ENCODE measurements around the gene PERM1.
"Not testable (repeated sequence)": the region's sequence is repeated elsewhere in the genome, so short reads cannot be mapped to it uniquely, and the experiment has no call there.

PERM1 gene

DNA sequence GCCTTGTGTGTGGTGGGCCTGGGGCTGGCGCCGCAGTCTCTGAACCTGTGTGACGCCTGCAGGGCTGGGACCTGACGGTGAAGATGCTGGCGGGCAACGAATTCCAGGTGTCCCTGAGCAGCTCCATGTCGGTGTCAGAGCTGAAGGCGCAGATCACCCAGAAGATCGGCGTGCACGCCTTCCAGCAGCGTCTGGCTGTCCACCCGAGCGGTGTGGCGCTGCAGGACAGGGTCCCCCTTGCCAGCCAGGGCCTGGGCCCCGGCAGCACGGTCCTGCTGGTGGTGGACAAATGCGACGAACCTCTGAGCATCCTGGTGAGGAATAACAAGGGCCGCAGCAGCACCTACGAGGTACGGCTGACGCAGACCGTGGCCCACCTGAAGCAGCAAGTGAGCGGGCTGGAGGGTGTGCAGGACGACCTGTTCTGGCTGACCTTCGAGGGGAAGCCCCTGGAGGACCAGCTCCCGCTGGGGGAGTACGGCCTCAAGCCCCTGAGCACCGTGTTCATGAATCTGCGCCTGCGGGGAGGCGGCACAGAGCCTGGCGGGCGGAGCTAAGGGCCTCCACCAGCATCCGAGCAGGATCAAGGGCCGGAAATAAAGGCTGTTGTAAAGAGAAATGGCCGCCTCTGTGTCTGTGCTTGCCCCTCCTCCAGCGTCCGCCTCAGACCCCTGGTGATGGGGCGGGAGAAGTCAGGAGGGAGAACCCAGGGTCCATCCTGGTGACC lies 32.2 kb upstream of the PERM1 start:
- Histone ChIP-seq H3K36me3 (ENCODE audit: control insufficient read depth, insufficient read depth, low read length) (no peaks in the 10 kb centered on the region), H3K4me1 (ENCODE audit: control insufficient read depth, insufficient read depth, low read length) (peaks cover 16% of the 10 kb centered on the region; the same call in 1 of the 2 replicates), H3K27ac (ENCODE audit: low read depth, low read length) (no peak overlapping the region), H3K4me3 (ENCODE audit: low read depth, low read length) (peak overlapping the region; percentile 77), H3K9ac (ENCODE audit: low read depth, low read length) (peak overlapping the region; percentile 64; the same call in 1 of the 2 replicates), H3K9me3 (ENCODE audit: control insufficient read depth, insufficient read depth, low read length) (no peaks in the 10 kb centered on the region), H3K27me3 (ENCODE audit: control insufficient read depth, insufficient read depth, low read length) (no peaks in the 10 kb centered on the region)

GRCh38 chr1:1013105-1013921 lies 31.4 kb upstream of the PERM1 start, which contains the start of gene ISG15:
ISG15 (plus strand) TSS chr1:1013497; CDS start chr1:1013574, 77 bp downstream.
- no peaks in the 10 kb centered on the region for H3K9me3 ChIP-seq (ENCODE audit: control insufficient read depth, insufficient read depth, low read length)
- peak within 1 kb of the TSS; percentile 64 for H3K9ac ChIP-seq (ENCODE audit: low read depth, low read length)
- H3K27ac ChIP-seq (ENCODE audit: low read depth, low read length), result peak within 1 kb of the TSS; percentile 86
- peak within 1 kb of the TSS; percentile 77 for H3K4me3 ChIP-seq (ENCODE audit: low read depth, low read length)
- peaks cover 16% of the 10 kb centered on the region; the same call in 1 of the 2 replicates for H3K4me1 ChIP-seq (ENCODE audit: control insufficient read depth, insufficient read depth, low read length)
- no peaks in the 10 kb centered on the region for H3K27me3 ChIP-seq (ENCODE audit: control insufficient read depth, insufficient read depth, low read length)
- no peaks in the 10 kb centered on the region for H3K36me3 ChIP-seq (ENCODE audit: control insufficient read depth, insufficient read depth, low read length)

DNA sequence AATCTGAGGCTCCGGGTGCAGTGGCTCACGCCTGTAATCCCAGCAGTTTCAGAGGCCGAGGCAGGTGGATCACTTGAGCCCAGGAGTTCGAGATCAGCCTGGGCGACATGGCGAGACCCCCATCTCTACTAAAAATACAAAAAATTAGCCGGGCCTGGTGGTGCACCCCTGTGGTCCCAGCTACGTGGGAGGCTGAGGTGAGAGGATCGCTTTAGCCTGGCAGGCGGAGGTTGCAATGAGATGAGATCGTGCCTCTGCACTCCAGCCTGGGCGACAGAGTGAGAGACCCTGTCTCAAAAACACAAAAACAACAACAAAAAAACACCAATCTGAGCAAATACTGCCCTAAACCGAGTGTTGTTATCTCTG lies 30.8 kb upstream of the PERM1 start:
- H3K4me1 ChIP-seq (ENCODE audit: control insufficient read depth, insufficient read depth, low read length), result peaks cover 16% of the 10 kb centered on the region; the same call in 1 of the 2 replicates
- H3K4me3 ChIP-seq (ENCODE audit: low read depth, low read length), result peak overlapping the region; percentile 77
- peak overlapping the region; percentile 86 for H3K27ac ChIP-seq (ENCODE audit: low read depth, low read length)
- peak overlapping the region; percentile 53; the same call in 1 of the 2 replicates for H3K9ac ChIP-seq (ENCODE audit: low read depth, low read length)
- H3K36me3 ChIP-seq (ENCODE audit: control insufficient read depth, insufficient read depth, low read length); H3K9me3 ChIP-seq (ENCODE audit: control insufficient read depth, insufficient read depth, low read length); H3K27me3 ChIP-seq (ENCODE audit: control insufficient read depth, insufficient read depth, low read length): not testable (repeated sequence)

- Histone ChIP-seq H3K4me3 (ENCODE audit: low read depth, low read length) (no peak overlapping the region), H3K9me3 (ENCODE audit: control insufficient read depth, insufficient read depth, low read length) (no peaks in the 10 kb centered on the region), H3K36me3 (ENCODE audit: control insufficient read depth, insufficient read depth, low read length) (no peaks in the 10 kb centered on the region), H3K27ac (ENCODE audit: low read depth, low read length) (no peak overlapping the region), H3K27me3 (ENCODE audit: control insufficient read depth, insufficient read depth, low read length) (peaks cover 8% of the 10 kb centered on the region; the same call in 1 of the 2 replicates), H3K9ac (ENCODE audit: low read depth, low read length) (no peak overlapping the region), H3K4me1 (ENCODE audit: control insufficient read depth, insufficient read depth, low read length) (peaks cover 16% of the 10 kb centered on the region; the same call in 1 of the 2 replicates)
These were observed 29.6 kb upstream of the PERM1 start for GRCh38 chr1:1011396-1011949.

DNA sequence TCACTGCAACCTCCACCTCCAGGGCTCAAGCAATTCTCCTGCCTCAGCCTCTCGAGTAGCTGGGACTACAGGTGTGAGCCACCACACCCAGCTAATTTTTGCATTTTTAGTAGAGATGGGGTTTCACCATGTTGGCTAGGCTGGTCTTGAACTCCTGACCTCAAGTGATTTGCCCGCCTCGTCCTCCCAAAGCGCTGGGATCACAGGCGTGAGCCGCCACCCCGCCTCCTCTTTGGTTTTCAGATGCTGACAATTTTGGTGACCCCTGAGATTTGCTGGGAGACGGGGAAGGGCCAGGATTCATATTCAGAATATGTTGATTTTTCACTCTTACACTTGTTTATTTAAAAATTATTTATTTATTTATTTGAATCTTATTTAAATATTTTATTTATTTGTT lies 28.2 kb upstream of the PERM1 start:
- not testable (repeated sequence) for H3K4me3 ChIP-seq (ENCODE audit: low read depth, low read length); H3K9me3 ChIP-seq (ENCODE audit: control insufficient read depth, insufficient read depth, low read length); H3K36me3 ChIP-seq (ENCODE audit: control insufficient read depth, insufficient read depth, low read length); H3K9ac ChIP-seq (ENCODE audit: low read depth, low read length); H3K27ac ChIP-seq (ENCODE audit: low read depth, low read length)
- Histone ChIP-seq H3K4me1 (ENCODE audit: control insufficient read depth, insufficient read depth, low read length) (peaks cover 18% of the 10 kb centered on the region; the same call in 1 of the 2 replicates), H3K27me3 (ENCODE audit: control insufficient read depth, insufficient read depth, low read length) (peaks cover 11% of the 10 kb centered on the region)

- Histone ChIP-seq H3K27ac (ENCODE audit: low read depth, low read length) (no peak overlapping the region), H3K27me3 (ENCODE audit: control insufficient read depth, insufficient read depth, low read length) (peaks cover 42% of the 10 kb centered on the region), H3K4me3 (ENCODE audit: low read depth, low read length) (no peak overlapping the region), H3K36me3 (ENCODE audit: control insufficient read depth, insufficient read depth, low read length) (no peaks in the 10 kb centered on the region), H3K4me1 (ENCODE audit: control insufficient read depth, insufficient read depth, low read length) (peaks cover 3% of the 10 kb centered on the region; the same call in 1 of the 2 replicates), H3K9ac (ENCODE audit: low read depth, low read length) (no peak overlapping the region), H3K9me3 (ENCODE audit: control insufficient read depth, insufficient read depth, low read length) (no peaks in the 10 kb centered on the region)
These were observed 24.6 kb upstream of the PERM1 start for GRCh38 chr1:1006305-1007159.

DNA sequence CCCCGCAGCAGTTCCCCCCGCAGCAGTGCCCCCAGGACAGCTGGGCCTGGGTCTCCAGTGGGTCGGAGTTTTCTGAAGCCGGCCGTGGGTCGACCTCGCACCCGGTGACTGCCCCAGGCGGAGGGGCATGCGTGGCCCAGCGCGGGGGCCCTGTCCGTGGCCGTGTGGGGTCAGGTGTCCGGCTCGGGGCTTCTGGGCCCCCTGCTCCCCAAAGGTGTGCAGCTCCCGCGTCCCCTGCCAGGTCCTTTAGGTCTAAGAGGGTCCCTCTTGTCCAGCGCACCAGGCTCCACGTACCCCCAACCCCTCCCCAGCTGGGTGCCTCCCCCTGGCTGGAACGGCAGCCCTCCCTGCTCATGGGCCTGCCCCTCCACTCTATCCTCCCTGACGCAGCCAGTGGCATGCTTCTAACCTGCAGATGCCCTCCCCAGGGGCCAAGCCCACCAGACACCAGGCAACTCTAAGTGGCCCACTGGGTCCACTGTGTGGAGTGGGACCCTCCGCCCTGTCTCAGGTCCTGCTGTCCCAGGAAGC lies 23.9 kb upstream of the PERM1 start:
- no peaks in the 10 kb centered on the region for H3K36me3 ChIP-seq (ENCODE audit: control insufficient read depth, insufficient read depth, low read length)
- H3K9ac ChIP-seq (ENCODE audit: low read depth, low read length), result no peak overlapping the region
- H3K27ac ChIP-seq (ENCODE audit: low read depth, low read length), result no peak overlapping the region
- H3K4me3 ChIP-seq (ENCODE audit: low read depth, low read length), result no peak overlapping the region
- H3K4me1 ChIP-seq (ENCODE audit: control insufficient read depth, insufficient read depth, low read length), result peaks cover 3% of the 10 kb centered on the region; the same call in 1 of the 2 replicates
- H3K27me3 ChIP-seq (ENCODE audit: control insufficient read depth, insufficient read depth, low read length), result peaks cover 49% of the 10 kb centered on the region
- no peaks in the 10 kb centered on the region for H3K9me3 ChIP-seq (ENCODE audit: control insufficient read depth, insufficient read depth, low read length)

DNA sequence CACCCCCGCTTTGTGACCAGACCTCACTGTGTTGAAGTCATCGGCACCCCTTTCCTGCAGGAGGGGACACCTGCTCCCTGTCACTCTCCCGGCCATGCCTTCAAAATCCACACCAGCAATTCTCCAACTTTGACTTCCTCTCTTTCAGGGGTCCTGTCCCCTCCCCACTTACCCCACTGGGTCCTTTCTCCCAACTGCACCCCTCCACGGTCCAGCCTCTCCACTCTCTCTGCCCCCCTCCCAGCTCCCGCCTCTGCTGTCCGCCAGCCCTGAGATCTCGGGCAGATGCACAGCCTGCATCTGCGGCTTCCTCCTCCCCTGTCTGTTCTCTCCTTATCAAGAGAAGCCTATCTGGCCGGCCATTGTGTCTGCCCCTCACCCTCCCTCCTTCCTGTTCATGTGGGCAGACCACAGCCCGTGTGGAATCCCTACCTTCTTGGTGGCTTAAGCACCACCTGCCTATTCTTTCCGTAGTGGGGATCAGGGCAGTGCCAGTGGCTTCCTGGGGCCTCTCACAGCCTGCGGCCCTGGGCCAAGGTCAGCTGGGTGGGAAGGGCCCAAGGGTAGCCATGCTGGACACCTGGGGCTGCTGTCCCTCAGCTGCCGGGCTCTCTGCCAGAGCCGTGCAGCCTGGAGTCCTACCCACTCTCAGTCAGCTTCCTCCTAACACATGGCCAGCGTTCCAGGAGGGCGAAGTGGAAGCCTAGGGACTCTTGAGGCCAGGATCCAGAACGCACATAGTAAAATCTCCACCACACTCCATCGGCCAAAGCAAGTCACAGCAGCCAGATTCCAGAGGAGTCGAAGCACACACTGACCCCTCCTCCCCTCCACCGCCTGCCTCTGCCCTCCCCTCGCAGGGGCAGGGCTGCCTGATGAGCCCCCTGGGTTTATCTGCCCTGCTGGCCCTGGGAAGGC lies 23.1 kb upstream of the PERM1 start:
- Histone ChIP-seq H3K27me3 (ENCODE audit: control insufficient read depth, insufficient read depth, low read length) (peaks cover 57% of the 10 kb centered on the region), H3K9ac (ENCODE audit: low read depth, low read length) (no peak overlapping the region), H3K9me3 (ENCODE audit: control insufficient read depth, insufficient read depth, low read length) (no peaks in the 10 kb centered on the region), H3K27ac (ENCODE audit: low read depth, low read length) (peak overlapping the region; percentile 57), H3K36me3 (ENCODE audit: control insufficient read depth, insufficient read depth, low read length) (no peaks in the 10 kb centered on the region), H3K4me3 (ENCODE audit: low read depth, low read length) (no peak overlapping the region), H3K4me1 (ENCODE audit: control insufficient read depth, insufficient read depth, low read length) (peaks cover 3% of the 10 kb centered on the region; the same call in 1 of the 2 replicates)

DNA sequence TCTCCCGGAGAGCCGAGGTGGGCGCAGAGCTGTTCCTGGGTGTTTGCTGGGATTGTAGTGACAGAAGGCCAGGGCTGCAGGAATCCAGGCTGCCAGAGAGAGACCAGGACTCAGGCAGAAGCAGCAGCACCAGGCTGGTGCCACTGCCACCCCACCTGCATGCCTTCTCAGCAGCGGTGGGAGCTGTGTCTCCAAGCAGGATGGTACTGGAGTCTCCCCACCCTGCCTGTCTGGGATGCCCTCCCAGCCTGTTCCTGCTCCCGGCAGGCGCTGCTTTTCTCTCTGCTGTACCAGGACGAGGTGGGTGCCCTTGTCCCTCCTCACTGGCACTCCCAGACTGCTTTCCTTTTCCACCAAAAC lies 22.5 kb upstream of the PERM1 start:
- Histone ChIP-seq H3K27me3 (ENCODE audit: control insufficient read depth, insufficient read depth, low read length) (peaks cover 63% of the 10 kb centered on the region), H3K4me3 (ENCODE audit: low read depth, low read length) (no peak overlapping the region), H3K9ac (ENCODE audit: low read depth, low read length) (no peak overlapping the region), H3K9me3 (ENCODE audit: control insufficient read depth, insufficient read depth, low read length) (no peaks in the 10 kb centered on the region), H3K4me1 (ENCODE audit: control insufficient read depth, insufficient read depth, low read length) (peaks cover 3% of the 10 kb centered on the region; the same call in 1 of the 2 replicates), H3K27ac (ENCODE audit: low read depth, low read length) (no peak overlapping the region), H3K36me3 (ENCODE audit: control insufficient read depth, insufficient read depth, low read length) (no peaks in the 10 kb centered on the region)

Data from HUES48 (cell line).